Chondrocyte (in vitro differentiated cells): Measurements from ENCODE around the gene NGEF. TPM values are rescaled to one million over a fixed set of nuclear protein-coding genes. Genes with fewer than 3 reads are reported as not detected.
"Not testable (repeated sequence)": the region's sequence is repeated elsewhere in the genome, so short reads cannot be mapped to it uniquely, and the experiment has no call there.

Source experiments
- DNase-seq: peaks from one replicate; pipeline ENCODE4 v3.0.0; 2021; ENCODE audit warnings: mixed read lengths, low spot score
- H3K27ac Mint-ChIP-seq: one replicate; pipeline ENCODE4 v1.8.0; 2021; ENCODE audit warnings: mild to moderate bottlenecking, moderate library complexity, mixed read lengths; ENCODE audit not compliant: unreplicated experiment
- H3K27me3 Mint-ChIP-seq: 2 replicates; pipeline ENCODE4 v1.8.0; 2021; ENCODE audit warnings: low read depth, mixed read lengths
- H3K36me3 Mint-ChIP-seq: 2 replicates; pipeline ENCODE4 v1.8.0; 2021; ENCODE audit warnings: low read depth, mixed read lengths
- H3K4me1 Mint-ChIP-seq: 2 replicates; pipeline ENCODE4 v1.8.0; 2021; ENCODE audit warnings: low read depth, mild to moderate bottlenecking, mixed read lengths
- H3K4me3 Mint-ChIP-seq: one replicate; pipeline ENCODE4 v1.8.0; 2021; ENCODE audit warnings: mild to moderate bottlenecking, moderate library complexity, mixed read lengths; ENCODE audit not compliant: unreplicated experiment
- H3K9me3 Mint-ChIP-seq: 2 replicates; pipeline ENCODE4 v1.8.0; 2021; ENCODE audit warnings: low read depth, mixed read lengths
- total RNA-seq: library from RNA; stranded (reverse); gene quantifications from 3 replicates; pipeline ENCODE4 v1.2.1, GENCODE V29; 2021
- TF ChIP-seq, protein P1 (sequence below): fragments of 200-600 bp; sonication (generic); IDR thresholded peaks from 2 replicates; pipeline ENCODE4 v1.5.0; 2021; ENCODE audit warnings: antibody characterized with exemption, mild to moderate bottlenecking, moderate library complexity

NGEF gene
- total RNA-seq, 1 donor from 2014 or later: 0.10 TPM

DNA sequence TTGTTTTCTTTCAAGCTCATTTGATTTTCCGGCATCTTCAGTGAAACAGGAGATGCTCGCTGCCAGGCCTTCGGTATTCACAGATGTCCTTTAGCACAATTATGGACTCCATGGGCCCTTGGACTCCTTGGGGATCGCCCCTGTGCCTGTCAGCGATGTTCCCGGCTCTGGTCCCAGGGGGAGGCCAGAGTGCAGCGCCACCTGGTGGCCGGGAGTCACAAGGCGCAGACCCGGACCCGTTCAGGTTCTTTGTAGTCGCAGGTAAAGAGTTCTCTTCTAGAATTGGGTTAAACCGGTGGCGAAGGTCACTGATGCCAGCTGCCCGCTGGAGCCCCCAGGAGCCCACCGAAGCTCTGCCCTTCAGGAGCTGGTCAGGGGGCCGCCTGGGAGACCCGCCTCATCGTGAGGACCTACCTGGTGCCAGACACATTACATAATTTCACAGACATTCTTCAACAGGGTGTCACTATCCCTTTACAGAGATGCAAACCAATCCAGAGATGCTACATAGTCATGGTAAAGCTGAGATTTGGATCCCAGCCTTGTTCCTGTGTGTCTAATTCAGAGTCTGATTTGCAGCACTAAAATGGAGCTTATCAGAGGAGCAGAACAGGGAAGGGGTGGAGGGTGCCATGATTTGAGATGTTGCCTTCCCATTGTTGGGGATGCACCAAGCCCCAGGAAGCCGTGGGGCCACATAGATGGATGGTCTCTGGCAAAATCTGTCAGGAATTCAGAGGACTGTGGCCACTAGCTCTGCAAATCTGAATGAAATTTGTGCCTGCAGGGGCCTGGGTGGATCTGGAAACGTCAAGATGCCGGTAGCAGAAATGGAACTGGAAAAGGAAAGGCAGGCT is 41.1 kb upstream of the NGEF start:
- Mint-ChIP-seq H3K4me3 (no peak overlapping the region), H3K36me3 (no peaks in the 10 kb centered on the region), H3K4me1 (peaks cover 25% of the 10 kb centered on the region), H3K9me3 (no peaks in the 10 kb centered on the region), H3K27me3 (peaks cover 11% of the 10 kb centered on the region), H3K27ac (peak overlapping the region; percentile 55)
- no peak for DNase-seq
- TF ChIP-seq, protein P1, sequence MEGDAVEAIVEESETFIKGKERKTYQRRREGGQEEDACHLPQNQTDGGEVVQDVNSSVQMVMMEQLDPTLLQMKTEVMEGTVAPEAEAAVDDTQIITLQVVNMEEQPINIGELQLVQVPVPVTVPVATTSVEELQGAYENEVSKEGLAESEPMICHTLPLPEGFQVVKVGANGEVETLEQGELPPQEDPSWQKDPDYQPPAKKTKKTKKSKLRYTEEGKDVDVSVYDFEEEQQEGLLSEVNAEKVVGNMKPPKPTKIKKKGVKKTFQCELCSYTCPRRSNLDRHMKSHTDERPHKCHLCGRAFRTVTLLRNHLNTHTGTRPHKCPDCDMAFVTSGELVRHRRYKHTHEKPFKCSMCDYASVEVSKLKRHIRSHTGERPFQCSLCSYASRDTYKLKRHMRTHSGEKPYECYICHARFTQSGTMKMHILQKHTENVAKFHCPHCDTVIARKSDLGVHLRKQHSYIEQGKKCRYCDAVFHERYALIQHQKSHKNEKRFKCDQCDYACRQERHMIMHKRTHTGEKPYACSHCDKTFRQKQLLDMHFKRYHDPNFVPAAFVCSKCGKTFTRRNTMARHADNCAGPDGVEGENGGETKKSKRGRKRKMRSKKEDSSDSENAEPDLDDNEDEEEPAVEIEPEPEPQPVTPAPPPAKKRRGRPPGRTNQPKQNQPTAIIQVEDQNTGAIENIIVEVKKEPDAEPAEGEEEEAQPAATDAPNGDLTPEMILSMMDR: peak; percentile 99

DNA sequence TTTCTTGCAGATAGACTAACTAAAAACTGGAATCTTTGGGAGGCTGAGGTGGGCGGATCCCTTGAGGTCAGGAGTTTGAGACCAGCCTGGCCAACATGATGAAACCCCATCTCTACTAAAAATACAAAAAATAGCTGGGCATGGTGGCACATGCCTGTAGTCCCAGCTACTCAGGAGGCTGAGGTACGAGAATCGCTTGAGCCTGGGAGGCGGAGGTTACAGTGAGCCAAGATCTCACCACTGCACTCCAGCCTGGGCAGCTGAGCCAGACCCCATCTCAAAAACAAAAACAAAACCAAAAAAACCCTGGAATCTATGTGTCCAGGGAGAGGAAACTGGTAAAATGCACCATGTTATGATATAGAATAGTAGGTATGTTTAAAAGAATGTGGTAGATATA is 39.5 kb upstream of the NGEF start:
- H3K27me3 Mint-ChIP-seq: peaks cover 19% of the 10 kb centered on the region
- H3K36me3 Mint-ChIP-seq, H3K27ac Mint-ChIP-seq, H3K4me3 Mint-ChIP-seq, DNase-seq, H3K9me3 Mint-ChIP-seq: not testable (repeated sequence)
- H3K4me1 Mint-ChIP-seq: peaks cover 25% of the 10 kb centered on the region

- H3K9me3 Mint-ChIP-seq: no peaks in the 10 kb centered on the region
- no peak for DNase-seq
- H3K36me3 Mint-ChIP-seq: no peaks in the 10 kb centered on the region
- H3K4me1 Mint-ChIP-seq: peaks cover 25% of the 10 kb centered on the region
- peaks cover 19% of the 10 kb centered on the region for H3K27me3 Mint-ChIP-seq
- H3K4me3 Mint-ChIP-seq: no peak overlapping the region
- TF ChIP-seq, protein P1: no peak
- H3K27ac Mint-ChIP-seq: no peak overlapping the region
These were observed 38.4 kb upstream of the NGEF start for GRCh38 chr2:233051241-233052149.

GRCh38 chr2:233049194-233049761 is 36.2 kb upstream of the NGEF start:
- DNase-seq: no peak
- Mint-ChIP-seq H3K4me3 (no peak overlapping the region), H3K4me1 (peaks cover 18% of the 10 kb centered on the region), H3K27ac (no peak overlapping the region), H3K27me3 (peaks cover 19% of the 10 kb centered on the region), H3K36me3 (peaks cover under 1% of the 10 kb centered on the region), H3K9me3 (no peaks in the 10 kb centered on the region)
- TF ChIP-seq, protein P1: no peak

- peaks cover 13% of the 10 kb centered on the region for H3K4me1 Mint-ChIP-seq
- H3K36me3 Mint-ChIP-seq: peaks cover 2% of the 10 kb centered on the region
- H3K9me3 Mint-ChIP-seq: no peaks in the 10 kb centered on the region
- no peak for DNase-seq
- no peak overlapping the region for H3K27ac Mint-ChIP-seq
- H3K4me3 Mint-ChIP-seq: no peak overlapping the region
- H3K27me3 Mint-ChIP-seq: peaks cover 17% of the 10 kb centered on the region
- TF ChIP-seq, protein P1: no peak
These were observed 35.6 kb upstream of the NGEF start for GRCh38 chr2:233048569-233049193.
